Skin epidermis (tissue), 12 donors: ENCODE results near the gene DIP2C.
"Not testable (repeated sequence)": the region's sequence is repeated elsewhere in the genome, so short reads cannot be mapped to it uniquely, and the experiment has no call there.

Source experiments
- H3K27ac ChIP-seq, 21 experiments: fragments of 200-600 bp; sonication (generic) in 11 of 21; one replicate each; pipeline ENCODE4 v1.5.0; 2020; ENCODE audit warnings: mild to moderate bottlenecking in 3 of 21, inconsistent platforms in 2 of 21, moderate library complexity in 2 of 21
- H3K4me3 ChIP-seq, 7 experiments: fragments of 200-600 bp; sonication (generic) in 2 of 7; one replicate each; pipeline ENCODE4 v1.5.0; 2020; ENCODE audit warnings: inconsistent platforms in 2 of 7, mild to moderate bottlenecking in 2 of 7, moderate library complexity in 1 of 7

The DIP2C gene

GRCh38 chr10:593016-593415 lies 96.5 kb downstream of the DIP2C start:
- H3K4me3 ChIP-seq = no peak overlapping the region

DNA sequence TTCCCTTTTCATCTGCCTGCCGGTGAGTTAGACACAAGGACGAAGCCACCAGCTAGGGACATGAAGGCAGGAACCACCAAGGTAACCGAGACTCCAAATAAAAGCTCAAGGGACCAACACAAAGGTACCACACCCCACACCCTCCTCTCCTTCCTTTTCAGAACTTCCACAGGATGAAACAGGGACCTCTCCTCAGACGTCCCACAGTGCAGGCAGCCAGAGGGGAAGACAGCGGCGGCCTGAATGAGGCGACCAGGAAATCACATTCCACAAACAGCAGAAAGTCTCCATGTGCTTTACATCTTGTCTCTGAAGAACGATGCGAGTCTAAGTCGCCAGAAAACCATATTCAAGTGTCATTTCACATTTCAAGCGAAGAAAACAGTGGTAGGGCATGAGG lies 97.8 kb downstream of the DIP2C start:
- Histone ChIP-seq H3K27ac (no peak overlapping the region), H3K4me3 (no peak overlapping the region)

More at GRCh38 chr10:593016-593415, 96.5 kb downstream of the DIP2C start:
- no peak overlapping the region for H3K27ac ChIP-seq

- Histone ChIP-seq H3K27ac (no peak overlapping the region), H3K4me3 (no peak overlapping the region)
These were observed 98.7 kb downstream of the DIP2C start for GRCh38 chr10:590721-591120.

DNA sequence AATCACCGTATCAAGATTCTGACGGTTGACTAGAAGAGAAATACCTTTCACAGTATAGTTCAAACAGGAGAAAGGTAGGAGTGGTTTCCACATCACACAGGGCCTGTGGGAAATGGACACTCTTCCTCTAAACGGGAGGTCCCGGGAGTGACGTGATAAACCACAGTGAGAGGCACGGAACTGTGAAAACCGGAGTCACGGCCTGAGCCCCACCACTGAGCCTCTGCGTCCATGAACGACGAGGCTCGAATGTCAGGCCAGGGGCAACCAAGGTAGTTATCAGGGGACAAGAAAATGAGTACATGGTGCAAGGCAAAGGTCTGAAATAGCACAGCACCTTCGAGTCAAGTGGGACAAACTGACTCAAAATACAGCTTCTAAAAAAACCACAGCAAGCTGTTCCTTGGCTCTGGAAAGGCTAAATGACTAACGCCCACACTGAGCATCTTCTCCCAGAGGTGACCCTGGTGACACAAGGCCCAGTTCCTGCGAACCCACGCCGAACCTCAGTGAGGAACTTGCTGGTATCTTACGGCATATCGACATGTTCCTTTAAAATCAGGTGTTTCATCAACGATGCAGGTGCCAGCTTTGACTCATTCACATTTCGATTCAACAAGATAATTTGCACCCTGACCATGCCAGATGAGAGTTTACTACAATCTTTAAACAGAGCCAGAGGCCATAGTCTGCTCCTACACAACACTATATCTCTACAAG lies 99.3 kb downstream of the DIP2C start:
- Histone ChIP-seq H3K27ac (no peak overlapping the region), H3K4me3 (no peak overlapping the region)

DNA sequence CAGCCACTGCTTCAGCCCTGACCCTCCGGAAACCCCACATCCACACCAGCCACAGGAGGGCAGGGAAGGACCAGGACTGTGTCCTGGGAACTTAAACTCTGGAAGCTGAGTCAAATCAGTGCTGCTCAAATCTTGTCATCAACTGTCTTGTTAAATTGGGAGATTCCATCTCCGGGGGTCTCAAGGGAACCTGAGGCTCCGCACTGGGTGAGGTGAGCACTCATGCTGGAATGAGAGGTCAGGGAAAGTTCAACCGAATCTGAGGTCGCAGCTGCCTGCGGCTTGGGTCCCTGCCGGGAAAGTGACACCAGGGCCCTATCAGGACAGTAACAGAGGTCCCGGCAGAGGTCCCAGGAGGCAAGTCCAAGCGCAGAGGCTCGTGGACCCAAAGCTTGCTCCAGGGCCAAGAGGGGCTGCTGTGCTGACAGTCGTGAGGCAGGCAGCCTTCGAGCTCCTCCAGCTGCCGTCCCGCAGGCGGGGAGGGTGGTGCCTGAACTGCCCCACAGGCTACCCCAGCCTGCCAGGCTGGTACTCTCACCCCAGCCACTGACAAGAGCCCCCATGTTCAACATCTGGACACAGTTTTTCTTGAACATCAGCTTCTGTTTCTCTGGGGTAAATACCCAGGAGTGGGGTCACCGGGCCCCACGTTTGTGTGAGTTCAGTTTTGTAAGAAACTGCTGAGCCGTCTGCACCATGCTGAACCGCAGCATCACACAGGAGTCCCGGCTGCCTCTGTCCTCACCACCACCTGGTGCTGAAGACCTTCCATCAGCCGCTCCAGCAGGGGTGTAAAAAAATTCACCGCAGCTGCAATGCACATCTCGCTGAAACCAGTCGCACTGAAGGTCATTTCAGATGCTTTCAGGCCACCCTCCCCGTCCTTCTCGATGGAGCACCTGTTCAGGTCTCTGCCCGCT lies 101.0 kb downstream of the DIP2C start:
- Histone ChIP-seq H3K27ac (no peak overlapping the region), H3K4me3 (no peak overlapping the region)

- no peak overlapping the region for H3K27ac ChIP-seq
- H3K4me3 ChIP-seq = no peak overlapping the region
These were observed 102.8 kb downstream of the DIP2C start for GRCh38 chr10:586716-587115.

- H3K27ac ChIP-seq = no peak overlapping the region
- H3K4me3 ChIP-seq = no peak overlapping the region
These were observed 103.3 kb downstream of the DIP2C start for GRCh38 chr10:586151-586550.

GRCh38 chr10:585502-585901 lies 104.0 kb downstream of the DIP2C start:
- H3K27ac ChIP-seq = no peak overlapping the region
- H3K4me3 ChIP-seq = no peak overlapping the region

DNA sequence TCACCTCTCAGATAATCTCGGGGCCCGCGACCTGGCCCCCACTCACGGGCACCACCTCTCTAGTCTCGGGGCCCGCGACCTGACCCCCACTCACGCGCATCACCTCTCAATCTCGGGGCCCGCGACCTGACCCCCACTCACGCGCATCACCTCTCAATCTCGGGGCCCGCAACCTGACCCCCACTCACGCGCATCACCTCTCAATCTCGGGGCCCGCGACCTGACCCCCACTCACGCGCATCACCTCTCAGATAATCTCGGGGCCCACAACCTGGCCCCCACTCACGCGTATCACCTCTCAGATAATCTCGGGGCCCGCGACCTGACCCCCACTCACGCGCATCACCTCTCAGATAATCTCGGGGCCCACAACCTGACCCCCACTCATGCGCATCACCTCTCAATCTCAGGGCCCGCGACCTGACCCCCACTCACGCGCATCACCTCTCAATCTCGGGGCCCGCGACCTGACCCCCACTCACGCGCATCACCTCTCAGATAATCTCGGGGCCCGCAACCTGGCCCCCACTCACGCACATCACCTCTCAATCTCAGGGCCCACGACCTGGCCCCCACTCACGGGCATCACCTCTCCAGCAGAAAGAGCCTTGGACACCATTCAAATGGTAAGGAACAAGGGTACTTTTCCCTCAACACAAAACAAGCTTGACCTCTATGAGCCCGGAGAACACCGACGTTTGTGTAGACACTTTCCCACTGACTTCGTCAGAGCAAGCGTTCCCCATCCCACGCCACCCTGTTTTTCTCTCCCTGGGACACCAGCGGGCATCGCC lies 104.8 kb downstream of the DIP2C start:
- H3K4me3 ChIP-seq, H3K27ac ChIP-seq: not testable (repeated sequence)

- Histone ChIP-seq H3K27ac (no peak overlapping the region), H3K4me3 (no peak overlapping the region)
These were observed 106.0 kb downstream of the DIP2C start for GRCh38 chr10:583433-583832.

DNA sequence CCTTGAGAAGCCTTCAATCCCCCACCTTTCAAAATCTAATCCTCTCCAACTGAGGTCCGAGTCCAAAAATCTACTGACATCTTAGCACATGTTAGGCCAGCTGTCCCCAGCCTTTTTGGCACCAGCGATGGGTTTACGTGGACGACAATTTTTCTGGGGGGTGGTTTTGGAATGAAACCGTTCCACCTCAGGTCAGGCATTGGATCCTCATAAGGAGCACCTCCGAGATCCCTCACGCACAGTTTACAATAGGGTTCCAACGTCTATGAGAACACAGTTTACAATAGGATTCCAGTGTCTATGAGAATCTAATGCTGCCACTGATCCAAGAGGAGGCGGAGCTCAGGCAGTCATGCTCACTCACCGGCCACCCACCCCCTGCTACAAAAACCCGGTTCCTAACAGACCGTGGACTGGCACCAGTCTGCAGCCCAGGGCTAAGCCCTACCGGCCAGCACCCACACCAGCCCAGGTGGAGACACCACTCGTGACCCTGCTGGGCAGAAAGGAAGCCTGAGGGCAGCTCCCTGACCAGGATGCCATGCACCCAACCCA lies 107.6 kb downstream of the DIP2C start:
- Histone ChIP-seq H3K27ac (peak overlapping the region in 1 of 21 experiments; percentile 11), H3K4me3 (no peak overlapping the region)

GRCh38 chr10:580778-581177 lies 108.7 kb downstream of the DIP2C start:
- H3K4me3 ChIP-seq = no peak overlapping the region
- H3K27ac ChIP-seq = peak overlapping the region in 3 of 21 experiments; percentile 15 to 22 (median 16)

- no peak overlapping the region for H3K27ac ChIP-seq
- no peak overlapping the region for H3K4me3 ChIP-seq
These were observed 113.4 kb downstream of the DIP2C start for GRCh38 chr10:576130-576465.

DNA sequence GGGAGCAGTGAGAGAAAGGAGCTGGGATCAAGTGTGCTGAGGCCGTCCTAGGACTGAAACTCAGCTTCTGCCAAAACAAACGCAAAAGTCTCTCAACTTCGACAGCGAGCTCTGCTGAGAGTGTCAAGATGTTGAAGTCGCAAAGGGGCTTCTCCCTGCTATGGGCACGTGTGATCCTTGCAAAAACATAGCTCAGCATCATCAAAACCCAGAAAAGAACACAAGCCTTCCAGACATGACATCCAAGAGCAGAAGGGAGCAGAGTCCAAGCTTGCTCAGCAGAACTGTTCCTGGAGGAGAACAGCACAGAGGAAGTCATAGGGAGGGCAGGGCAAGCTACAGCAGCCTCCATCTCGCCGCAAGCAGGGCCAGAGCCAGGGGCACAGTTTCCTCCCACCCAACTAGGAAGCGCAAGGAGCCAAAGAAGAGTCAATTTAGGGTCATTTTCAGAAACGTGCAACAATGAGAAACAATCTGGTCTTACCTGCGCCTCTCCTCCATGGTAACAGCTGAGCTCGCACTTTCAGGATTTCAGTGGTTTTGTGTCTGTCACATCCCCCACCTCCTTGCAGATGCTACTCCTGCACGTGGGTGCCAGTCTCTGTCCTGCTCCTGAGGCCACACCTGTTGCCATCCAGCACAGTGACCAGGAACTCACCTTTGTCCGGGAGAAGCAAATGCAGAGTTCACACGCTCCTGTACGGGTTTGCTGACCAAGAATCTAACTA lies 113.9 kb downstream of the DIP2C start:
- Histone ChIP-seq H3K4me3 (no peak overlapping the region), H3K27ac (no peak overlapping the region)

GRCh38 chr10:572696-573095 lies 116.8 kb downstream of the DIP2C start:
- no peak overlapping the region for H3K27ac ChIP-seq
- no peak overlapping the region for H3K4me3 ChIP-seq

DNA sequence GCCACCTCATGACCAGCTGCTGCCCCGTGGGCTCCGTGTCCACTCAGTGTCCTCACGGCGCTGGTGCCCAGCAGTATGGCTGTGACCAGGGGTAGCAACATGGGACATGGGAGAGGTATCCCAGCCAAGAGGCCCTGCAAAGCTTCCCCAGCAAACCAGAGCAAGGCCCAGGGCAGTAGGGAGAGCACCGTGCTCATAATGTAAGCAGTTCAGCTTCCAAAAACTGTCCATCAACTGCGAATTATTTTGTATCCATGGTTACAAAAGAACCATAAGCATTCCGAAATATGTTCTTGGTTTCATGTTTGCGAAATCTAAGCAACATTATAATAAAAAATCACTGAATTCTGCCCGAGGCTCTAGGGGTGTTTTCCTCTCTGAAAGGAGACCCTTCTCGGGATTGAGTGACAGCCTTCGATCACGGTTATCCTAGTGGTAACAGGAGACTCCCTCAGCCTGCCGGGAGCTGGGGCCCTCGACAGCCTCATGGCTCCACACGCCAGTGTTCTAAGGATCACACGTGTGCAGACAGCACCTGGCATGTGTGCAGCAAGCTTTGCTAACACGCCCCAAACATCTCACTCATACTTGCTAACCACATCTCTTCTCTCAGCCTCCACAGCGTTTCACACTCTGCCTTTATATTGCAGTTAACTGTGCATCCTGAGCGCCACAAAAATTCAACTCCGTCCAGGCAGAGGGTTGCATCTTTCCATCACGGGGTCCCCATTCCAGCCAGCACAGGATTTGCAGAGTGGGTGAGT lies 117.6 kb downstream of the DIP2C start:
- H3K4me3 ChIP-seq = no peak overlapping the region

DNA sequence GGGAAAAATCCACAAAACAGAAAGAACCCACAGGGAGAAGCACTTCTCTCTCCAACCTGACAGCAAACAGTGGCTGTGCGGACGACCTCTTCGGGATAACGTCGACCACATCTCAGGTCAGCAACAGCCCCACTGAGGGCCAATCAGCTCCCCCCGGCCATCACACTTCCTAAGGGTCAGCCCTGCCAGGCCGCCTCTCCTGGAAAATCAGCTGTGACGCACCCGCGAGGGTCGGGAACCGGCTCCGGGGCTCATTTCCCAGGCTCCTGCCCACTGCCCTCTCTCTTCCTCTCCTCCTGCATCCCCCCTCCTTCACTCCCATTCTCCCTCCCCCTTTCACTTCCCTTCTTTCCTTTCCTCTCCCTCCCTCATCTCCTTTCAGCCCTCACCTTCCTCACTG lies 118.3 kb downstream of the DIP2C start:
- Histone ChIP-seq H3K4me3 (no peak overlapping the region), H3K27ac (peak overlapping the region in 1 of 21 experiments; percentile 58)

More for the DNA sequence above, 117.6 kb downstream of the DIP2C start:
- H3K27ac ChIP-seq = no peak overlapping the region

DNA sequence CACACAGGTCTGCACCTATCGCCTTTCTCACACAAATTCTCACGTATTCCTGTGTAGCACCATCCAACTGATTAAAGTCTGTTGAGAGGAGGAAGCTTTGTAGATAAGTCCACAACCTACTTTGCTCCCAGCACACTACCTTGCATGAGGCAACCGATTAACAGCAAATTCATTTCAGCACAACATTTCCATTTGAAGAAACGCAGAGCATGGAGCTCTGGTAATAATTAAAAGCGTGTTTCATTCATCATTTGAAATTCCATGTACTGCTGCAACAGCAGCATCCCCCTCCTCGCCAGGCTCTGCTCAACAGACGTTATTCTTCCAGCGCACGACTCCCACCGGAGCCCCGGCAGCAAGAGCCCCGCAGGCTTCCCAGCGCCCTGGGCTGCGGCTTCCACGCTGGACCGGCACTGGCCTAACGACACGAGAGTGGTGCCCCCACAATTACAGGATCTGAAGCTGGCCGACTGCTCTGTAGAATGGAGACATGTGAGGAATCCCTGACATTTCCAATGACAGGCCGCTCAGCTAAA lies 118.8 kb downstream of the DIP2C start:
- Histone ChIP-seq H3K4me3 (no peak overlapping the region), H3K27ac (peak overlapping the region in 1 of 21 experiments; percentile 58)
